Adrenal gland (tissue), 19 donors: ENCODE data around the gene TSC22D4. TPM values are rescaled to one million over a fixed set of nuclear protein-coding genes. Genes with fewer than 3 reads are reported as not detected.
"Not testable (repeated sequence)": the region's sequence is repeated elsewhere in the genome, so short reads cannot be mapped to it uniquely, and the experiment has no call there.

Experiments
- DNase-seq, 7 donors: peaks; one replicate each; pipeline ENCODE4 v3.0.0-alpha.2; 2019 to 2020
- H3K27ac ChIP-seq, 5 donors: fragments of 200-600 bp; sonication (generic) in 4 of 5; 1 replicate in 3 of 5; 2 replicates in 2 of 5; pipeline versions ENCODE4 v1.5.1 to v1.8.0; 2016 to 2020; ENCODE audit warnings: mild to moderate bottlenecking in 1 of 5
- H3K27me3 ChIP-seq: fragments of 200-600 bp; 2 replicates; pipeline ENCODE4 v1.8.0; 2021
- H3K36me3 ChIP-seq, 2 donors: fragments of 200-600 bp; replicated peaks in 1 of 2; 1 replicate in 1 of 2; 2 replicates in 1 of 2; pipeline versions ENCODE4 v1.5.1 to v1.8.0; 2018 to 2022
- H3K4me1 ChIP-seq, 2 donors: fragments of 200-600 bp; replicated peaks in 1 of 2; 1 replicate in 1 of 2; 2 replicates in 1 of 2; pipeline versions ENCODE4 v1.5.1 to v1.8.0; 2018 to 2021
- H3K4me3 ChIP-seq, 4 donors: fragments of 200-600 bp; sonication (generic) in 3 of 4; one replicate each; pipeline ENCODE4 v1.5.1; 2016 to 2018
- H3K9me3 ChIP-seq, 3 donors: fragments of 200-600 bp; sonication (generic) in 1 of 3; replicated peaks in 1 of 3; 1 replicate in 2 of 3; 2 replicates in 1 of 3; pipeline versions ENCODE4 v1.5.1 to v1.8.0; 2016 to 2021
- CTCF ChIP-seq, 6 experiments: fragments of 450-650 bp in 4 of 6; fragments of 200-600 bp in 2 of 6; sonication (generic) in 1 of 6; IDR thresholded peaks; 1 replicate in 5 of 6; 2 replicates in 1 of 6; pipeline versions ENCODE4 v1.5.1 to v1.8.0; 2016 to 2021; ENCODE audit warnings: antibody characterized with exemption in 6 of 6, mild to moderate bottlenecking in 2 of 6, moderate library complexity in 1 of 6
- POLR2A ChIP-seq, 2 donors: fragments of 450-650 bp; IDR thresholded peaks; one replicate each; pipeline ENCODE4 v1.6.1; 2017; ENCODE audit warnings: antibody characterized with exemption in 2 of 2, mild to moderate bottlenecking in 2 of 2, moderate library complexity in 1 of 2
- WGBS, 4 donors: extraction: QIAGEN DNeasy Blood & Tissue Kit in 2 of 4; methylation state at CpG; one replicate each; pipeline versions ENCODE4 v1.1.5 to v1.1.7; 2013 to 2017; 5-methylcytosine and 5-hydroxymethylcytosine counted together
- intact Hi-C, 2 donors: fragments of 100-400 bp; cut with DNase I; formaldehyde crosslinking; loops; one replicate each; pipeline versions ENCODE4 v1.14.1 to v1.15.0; 2022 to 2023
- long read RNA-seq, 10 donors: library from polyadenylated mRNA in 3 of 10; unstranded in 2 of 10; stranded (forward) in 1 of 10; transcript quantifications; one replicate each; pipeline ENCODE4 v2.0.0 and lab custom pipeline, GENCODE V29; 2021 to 2026
- polyA plus RNA-seq, 3 donors: library from polyadenylated mRNA; stranded (reverse); fragments of 200-250 nt in 2 of 3; fragments of 350-450 nt in 1 of 3; fragmentation: Illumina TruSeq in 1 of 3; extraction: RNeasy Lipid Tissue Mini Kit (QIAGEN cat#74804) in 1 of 3; gene quantifications; one replicate each; pipeline ENCODE4 v1.2.3, GENCODE V29; 2013 to 2014
- total RNA-seq, 9 donors: library from RNA; depleted of rRNA in 4 of 9; stranded (reverse); fragments of >200 nt in 4 of 9; fragments of 120-200 nt in 1 of 9; fragmentation: NEBNext Ultra II Directional in 1 of 9; extraction: Animal tissue kit (Norgen Biotek cat#: 25700) in 1 of 9; gene quantifications; one replicate each; pipeline versions ENCODE4 v1.1.0 to v1.2.4, GENCODE V29; 2013 to 2023
- donor health status: healthy with polysubstance abuse.
- donor health status: Bipolar disorder and iron deficiency.
- donor health status: DM: yes; HTN: yes; CAD: no.
- donor health status: DM: no; HTN: no; CAD: no.
- donor health status: DM: no; HTN: no; CAD: no.
- donor health status: DM: yes; HTN: yes; CAD: no.

Gene TSC22D4
- total RNA-seq (10 to 100 TPM; 22.1 to 96.1 (median 58.6) TPM), polyA plus RNA-seq (10 to 100 TPM; 11.2 to 80.5 (median 73.6) TPM)
- long read RNA-seq, donor 1, transcript TSC22D4-201 (5 exons, 2,383 nt) = major isoform, 6 of 28 reads
- long read RNA-seq, donor 1, partial matches to known transcripts = 20 of 28 reads
- long read RNA-seq, donor 1, other reads (novel, unspliced or antisense) = 0 of 28 reads
- long read RNA-seq, donor 2, transcript TSC22D4-201 (5 exons, 2,383 nt) = major isoform, 10 of 55 reads
- long read RNA-seq, donor 2, partial matches to known transcripts = 40 of 55 reads
- long read RNA-seq, donor 2, other reads (novel, unspliced or antisense) = 0 of 55 reads
- long read RNA-seq, donor 3, partial matches to known transcripts = 0 of 3 reads
- long read RNA-seq, donor 3, other reads (novel, unspliced or antisense) = 0 of 3 reads
- long read RNA-seq, donor 4, partial matches to known transcripts = 2 of 8 reads
- long read RNA-seq, donor 4, other reads (novel, unspliced or antisense) = 4 of 8 reads
- long read RNA-seq, donor 5, transcript TSC22D4-202 (5 exons, 1,469 nt) = minor isoform, 12 of 92 reads
- long read RNA-seq, donor 5, transcript TSC22D4-201 (5 exons, 2,383 nt) = major isoform, 52 of 92 reads
- long read RNA-seq, donor 5, partial matches to known transcripts = 11 of 92 reads
- long read RNA-seq, donor 5, other reads (novel, unspliced or antisense) = 17 of 92 reads
- long read RNA-seq, donor 6, partial matches to known transcripts = 2 of 4 reads
- long read RNA-seq, donor 6, other reads (novel, unspliced or antisense) = 1 of 4 reads
- long read RNA-seq, donor 7, partial matches to known transcripts = 9 of 12 reads
- long read RNA-seq, donor 7, other reads (novel, unspliced or antisense) = 0 of 12 reads
- long read RNA-seq, donor 8, transcript TSC22D4-201 (5 exons, 2,383 nt) = major isoform, 14 of 26 reads
- long read RNA-seq, donor 8, partial matches to known transcripts = 10 of 26 reads
- long read RNA-seq, donor 8, other reads (novel, unspliced or antisense) = 0 of 26 reads
- long read RNA-seq, donor 9, transcript TSC22D4-201 (5 exons, 2,383 nt) = major isoform, 6 of 13 reads
- long read RNA-seq, donor 9, partial matches to known transcripts = 7 of 13 reads
- long read RNA-seq, donor 9, other reads (novel, unspliced or antisense) = 0 of 13 reads
- long read RNA-seq, donor 10, transcript TSC22D4-201 (5 exons, 2,383 nt) = major isoform, 10 of 10 reads
- long read RNA-seq, donor 10, partial matches to known transcripts = 0 of 10 reads
- long read RNA-seq, donor 10, other reads (novel, unspliced or antisense) = 0 of 10 reads

- intact Hi-C loops = loop anchor here in 1 of 2 donors (5.0 kb wide), 1 partner anchor 83 kb away; no protein-coding TSS in a partner anchor
- peaks cover 0 to 8% of the 10 kb centered on the region in 2 donors for H3K36me3 ChIP-seq
- DNase-seq = peak; percentile 95 to 98 (median 97)
- peak within 1 kb of the TSS; percentile 56 to 100 (median 96) for H3K4me3 ChIP-seq
- peaks cover 31 to 47% of the 10 kb centered on the region in 2 donors for H3K4me1 ChIP-seq
- H3K27me3 ChIP-seq = no peaks in the 10 kb centered on the region
- H3K9me3 ChIP-seq = no peaks in the 10 kb centered on the region
- no peak for TF ChIP-seq CTCF (IDR thresholded peaks at IDR 0.05)
- TF ChIP-seq POLR2A (IDR thresholded peaks at IDR 0.05) = peak; percentile 75 to 94
- 1 to 3% (median 1%) methylated on average over 15 to 27 of the region's 27 CpGs for WGBS, 4 donors
- peak within 1 kb of the TSS; percentile 57 to 88 (median 77) for H3K27ac ChIP-seq
These were observed at the start of gene TSC22D4 for GRCh38 chr7:100478958-100479660. TSC22D4 (minus strand) TSS chr7:100479214; CDS start chr7:100478038, 1,176 bp downstream.

GRCh38 chr7:100528108-100528866, 49.3 kb upstream of the TSC22D4 start:
- H3K4me3 ChIP-seq, DNase-seq, intact Hi-C loops, H3K4me1 ChIP-seq, H3K9me3 ChIP-seq, H3K36me3 ChIP-seq, H3K27me3 ChIP-seq, H3K27ac ChIP-seq: not testable (repeated sequence)
- 67 to 85% (median 81%) methylated on average over 11 to 12 of the region's 12 CpGs for WGBS, 4 donors

GRCh38 chr7:100523192-100523591, 44.2 kb upstream of the TSC22D4 start:
- DNase-seq, H3K4me3 ChIP-seq, intact Hi-C loops, H3K4me1 ChIP-seq, H3K9me3 ChIP-seq, H3K36me3 ChIP-seq, H3K27me3 ChIP-seq, H3K27ac ChIP-seq: not testable (repeated sequence)
- 88% methylated on average over 20 to 23 of the region's 34 CpGs; no CpG with 5 or more reads in 2 of the 4 donors for WGBS, 4 donors

- H3K36me3 ChIP-seq, H3K27me3 ChIP-seq, H3K4me3 ChIP-seq, H3K27ac ChIP-seq, intact Hi-C loops, H3K4me1 ChIP-seq, H3K9me3 ChIP-seq: not testable (repeated sequence)
- peak in 1 of 7 donors; percentile 47 for DNase-seq
- WGBS, 4 donors = 68 to 93% (median 78%) methylated on average over 2 of the region's 3 CpGs
These were observed 43.0 kb upstream of the TSC22D4 start for GRCh38 chr7:100521909-100522593.
